D721Med (cell line): ENCODE data around the gene PAX8.
"Not testable (repeated sequence)": the region's sequence is repeated elsewhere in the genome, so short reads cannot be mapped to it uniquely, and the experiment has no call there.

ENCODE experiments used
- DNase-seq: peaks from one replicate; pipeline ENCODE4 v3.0.0; 2011; ENCODE audit warnings: low spot score; ENCODE audit not compliant: insufficient read length
- FAIRE-seq: peaks from 2 replicates; lab custom pipeline; 2011; peaks lifted over from hg19 to GRCh38; lab: Jason Lieb, UNC
- TF ChIP-seq, protein P1 (sequence below): IDR thresholded peaks from 2 replicates; pipeline ENCODE4 v1.5.1; 2012; ENCODE audit warnings: mild to moderate bottlenecking, control low read depth; ENCODE audit not compliant: insufficient read depth; ENCODE audit errors: missing control alignments

Gene PAX8

DNA sequence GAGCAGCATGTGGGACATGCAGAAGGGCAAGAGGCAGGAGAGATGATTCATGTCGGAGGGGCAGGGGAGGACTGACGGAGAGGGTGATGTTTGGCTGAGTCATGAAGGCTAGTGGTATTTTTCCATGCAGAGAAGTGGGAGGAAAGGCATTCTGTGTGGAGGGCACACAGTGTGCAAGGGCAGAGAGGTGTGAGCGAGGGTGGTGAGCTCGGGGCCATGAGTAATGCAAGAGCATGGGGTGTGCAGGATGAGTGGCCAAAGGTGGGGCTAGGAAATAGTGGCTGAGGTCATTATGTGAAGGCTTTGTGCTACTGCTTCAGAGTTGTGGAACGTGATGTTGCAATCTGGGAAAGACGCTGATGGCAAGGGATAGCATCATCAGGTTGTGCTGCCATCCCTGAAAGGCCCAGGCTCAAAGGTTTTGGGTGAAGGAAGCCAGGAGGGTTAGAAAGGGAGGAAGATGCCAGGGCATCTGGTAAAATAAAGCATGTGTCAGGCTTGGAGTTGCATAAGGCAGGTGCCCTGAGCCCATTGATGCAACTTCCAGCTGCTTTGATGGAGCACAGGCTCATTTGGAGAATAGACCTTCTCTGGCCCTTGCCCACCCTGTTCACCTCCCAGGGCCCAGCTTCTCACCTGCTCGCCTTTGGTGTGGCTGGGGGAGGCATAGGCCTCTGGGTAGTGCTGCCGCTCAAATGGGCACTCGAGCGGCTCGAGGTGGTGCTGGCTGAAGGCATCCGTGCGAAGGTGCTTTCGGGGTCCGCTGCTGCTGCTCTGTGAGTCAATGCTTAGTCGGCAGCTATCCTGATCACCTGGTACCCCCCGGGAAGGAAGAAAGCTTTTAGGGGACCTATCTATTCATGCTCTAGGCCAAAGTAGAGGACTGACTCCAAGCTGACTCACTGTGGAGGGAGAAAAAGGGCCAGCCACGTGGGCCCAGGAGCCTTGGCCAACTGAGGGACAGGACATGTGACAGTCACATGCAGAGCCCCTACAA lies 37.5 kb downstream of the PAX8 start:
- FAIRE-seq: no peak
- no peak for DNase-seq
- TF ChIP-seq, protein P1, sequence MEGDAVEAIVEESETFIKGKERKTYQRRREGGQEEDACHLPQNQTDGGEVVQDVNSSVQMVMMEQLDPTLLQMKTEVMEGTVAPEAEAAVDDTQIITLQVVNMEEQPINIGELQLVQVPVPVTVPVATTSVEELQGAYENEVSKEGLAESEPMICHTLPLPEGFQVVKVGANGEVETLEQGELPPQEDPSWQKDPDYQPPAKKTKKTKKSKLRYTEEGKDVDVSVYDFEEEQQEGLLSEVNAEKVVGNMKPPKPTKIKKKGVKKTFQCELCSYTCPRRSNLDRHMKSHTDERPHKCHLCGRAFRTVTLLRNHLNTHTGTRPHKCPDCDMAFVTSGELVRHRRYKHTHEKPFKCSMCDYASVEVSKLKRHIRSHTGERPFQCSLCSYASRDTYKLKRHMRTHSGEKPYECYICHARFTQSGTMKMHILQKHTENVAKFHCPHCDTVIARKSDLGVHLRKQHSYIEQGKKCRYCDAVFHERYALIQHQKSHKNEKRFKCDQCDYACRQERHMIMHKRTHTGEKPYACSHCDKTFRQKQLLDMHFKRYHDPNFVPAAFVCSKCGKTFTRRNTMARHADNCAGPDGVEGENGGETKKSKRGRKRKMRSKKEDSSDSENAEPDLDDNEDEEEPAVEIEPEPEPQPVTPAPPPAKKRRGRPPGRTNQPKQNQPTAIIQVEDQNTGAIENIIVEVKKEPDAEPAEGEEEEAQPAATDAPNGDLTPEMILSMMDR: no peak

DNA sequence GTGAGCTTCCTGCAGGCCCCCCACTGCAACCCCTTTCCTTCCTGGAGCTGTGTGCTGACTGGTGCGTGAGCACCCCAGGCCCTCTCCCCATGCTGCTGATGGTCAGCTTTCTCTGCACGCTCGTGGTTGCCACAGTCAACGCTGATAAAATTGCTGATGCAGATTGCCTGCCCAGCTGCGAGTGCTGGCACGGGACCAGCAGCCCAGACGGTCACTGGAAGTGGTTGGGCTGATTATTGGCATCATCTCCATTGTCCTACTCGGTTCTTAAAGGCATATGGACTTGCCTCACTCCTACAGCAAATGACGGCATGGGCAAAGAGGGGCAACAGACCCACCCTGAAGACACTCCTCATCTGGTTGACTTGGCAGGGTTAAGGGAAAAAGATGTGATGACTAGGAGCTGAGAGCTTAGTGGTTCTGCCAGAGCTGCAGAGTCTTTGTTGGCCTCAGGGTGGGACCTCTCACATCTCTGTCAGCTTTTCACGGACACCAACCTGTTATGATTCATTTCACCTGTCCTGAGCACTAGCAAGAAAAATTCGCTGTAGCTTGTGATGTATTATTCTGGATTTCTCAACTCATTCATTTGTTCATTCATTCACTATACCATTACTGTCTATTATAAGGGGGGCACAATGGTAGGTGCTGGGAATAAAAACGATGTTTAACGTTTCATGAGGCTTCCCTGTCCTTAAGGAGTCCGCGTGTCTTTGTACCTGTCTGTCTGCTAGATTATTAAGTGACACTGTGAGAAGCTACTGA lies 38.4 kb downstream of the PAX8 start:
- FAIRE-seq: no peak
- TF ChIP-seq, protein P1: no peak

DNA sequence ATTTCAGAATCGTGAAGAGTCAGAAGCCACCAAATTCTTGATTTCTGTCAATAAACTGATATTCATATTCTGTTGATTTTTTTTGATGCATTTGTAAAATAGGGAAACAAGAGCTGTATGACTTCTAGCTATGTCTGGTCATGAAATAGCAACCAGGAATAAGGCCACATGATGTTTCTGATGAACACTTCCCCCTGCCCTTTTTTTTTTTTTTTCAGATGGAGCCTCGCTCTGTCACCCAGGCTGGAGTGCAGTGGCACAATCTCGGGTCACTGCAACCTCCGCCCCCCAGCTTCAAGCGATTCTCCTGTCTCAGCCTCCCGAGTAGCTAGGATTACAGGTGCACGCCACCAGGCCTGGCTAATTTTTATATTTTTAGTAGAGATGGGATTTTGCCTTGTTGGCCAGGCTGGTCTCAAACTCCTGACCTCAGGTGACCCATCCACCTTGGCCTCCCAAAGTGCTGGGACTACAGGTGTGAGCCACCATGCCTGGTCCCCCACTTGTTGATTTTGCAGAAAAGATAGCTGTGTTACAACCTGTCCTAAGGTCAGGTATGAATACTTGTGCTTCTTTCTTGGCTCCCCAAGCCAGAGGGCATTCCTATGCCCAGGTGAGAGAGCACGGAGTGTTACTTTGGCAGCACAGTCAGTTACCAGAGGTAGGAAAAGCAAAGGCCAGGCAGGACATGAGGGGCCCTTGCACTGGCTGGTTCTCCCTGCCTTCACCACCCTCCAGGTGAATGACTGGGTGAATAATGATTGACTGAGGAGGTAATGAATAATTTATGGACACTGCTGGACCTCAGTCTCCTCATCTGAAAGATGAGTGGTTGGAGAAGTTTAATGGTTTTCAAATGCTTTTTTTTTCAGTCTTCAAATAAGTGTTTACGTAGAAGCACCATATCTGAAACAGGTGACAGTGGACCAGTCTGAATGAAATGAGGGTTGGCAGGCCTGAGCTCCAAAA lies 39.6 kb downstream of the PAX8 start:
- no peak for FAIRE-seq
- DNase-seq: no peak
- TF ChIP-seq, protein P1: no peak

More for the DNA sequence above, 38.4 kb downstream of the PAX8 start:
- DNase-seq: no peak

DNA sequence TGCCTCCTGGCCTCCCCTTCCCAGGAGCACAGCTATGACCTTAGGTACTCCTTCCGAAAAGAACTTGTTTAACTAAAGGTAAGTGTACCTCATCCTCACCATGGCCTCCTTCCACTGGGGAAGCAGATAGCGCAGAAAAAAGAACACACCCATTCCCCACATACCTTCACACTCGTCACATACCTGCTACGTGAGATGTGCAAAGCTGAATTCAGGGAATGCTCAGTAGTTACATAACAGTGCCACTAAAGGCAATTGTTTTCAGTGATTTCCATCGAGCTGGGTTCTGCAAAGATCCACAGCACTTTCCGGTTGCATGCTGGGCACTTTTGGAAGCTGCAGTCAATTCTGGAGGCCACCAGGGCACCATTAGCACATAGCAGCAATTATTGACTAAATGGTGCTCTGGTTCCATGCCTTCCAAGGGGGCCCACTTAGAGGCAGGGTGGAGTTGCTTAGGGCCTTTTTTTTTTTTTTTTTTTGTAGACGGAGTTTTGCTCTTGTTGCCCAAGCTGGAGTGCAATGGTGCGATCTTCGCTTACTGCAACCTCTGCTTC lies 41.0 kb downstream of the PAX8 start:
- DNase-seq (no peak), FAIRE-seq (no peak)
- TF ChIP-seq, protein P1: no peak

DNA sequence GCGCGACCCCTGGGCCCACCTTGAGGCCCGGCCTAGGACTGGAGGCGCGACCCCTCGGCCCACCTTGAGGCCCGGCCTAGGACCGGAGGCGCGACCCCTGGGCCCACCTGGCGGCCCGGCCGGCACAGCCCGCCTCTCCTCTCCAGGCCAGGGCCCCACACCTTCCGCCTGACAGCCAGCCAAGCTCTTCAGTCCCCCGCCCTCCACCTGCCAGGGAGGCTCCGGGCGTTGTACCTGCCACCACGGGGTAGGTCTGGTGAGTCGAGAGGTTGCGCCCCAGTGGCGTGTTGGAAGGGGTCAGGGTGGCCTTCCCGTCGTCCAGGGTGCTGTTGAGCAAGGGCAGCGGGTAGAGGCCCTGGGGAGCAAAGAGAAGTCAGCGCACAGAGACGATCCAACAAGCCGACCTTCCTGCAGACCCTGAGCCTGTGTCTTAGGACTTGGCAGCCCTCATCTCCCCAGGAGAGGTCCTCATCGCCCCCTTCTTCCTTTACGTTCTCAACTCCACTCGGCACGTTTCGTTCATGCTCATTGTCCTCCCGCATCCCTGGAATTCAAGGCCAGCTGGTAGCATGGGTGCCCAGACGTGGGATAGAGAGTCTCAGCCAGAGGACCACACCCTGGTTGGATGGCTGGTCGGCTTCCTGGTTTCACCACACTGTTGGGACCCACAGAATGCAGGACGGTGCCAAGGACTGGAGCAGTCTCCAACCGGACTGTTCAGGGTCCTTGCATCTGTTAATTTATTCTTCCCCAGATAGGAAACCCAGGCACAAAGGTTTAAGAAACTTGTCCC lies 42.2 kb downstream of the PAX8 start:
- DNase-seq (no peak), FAIRE-seq (no peak)
- TF ChIP-seq, protein P1: no peak

DNA sequence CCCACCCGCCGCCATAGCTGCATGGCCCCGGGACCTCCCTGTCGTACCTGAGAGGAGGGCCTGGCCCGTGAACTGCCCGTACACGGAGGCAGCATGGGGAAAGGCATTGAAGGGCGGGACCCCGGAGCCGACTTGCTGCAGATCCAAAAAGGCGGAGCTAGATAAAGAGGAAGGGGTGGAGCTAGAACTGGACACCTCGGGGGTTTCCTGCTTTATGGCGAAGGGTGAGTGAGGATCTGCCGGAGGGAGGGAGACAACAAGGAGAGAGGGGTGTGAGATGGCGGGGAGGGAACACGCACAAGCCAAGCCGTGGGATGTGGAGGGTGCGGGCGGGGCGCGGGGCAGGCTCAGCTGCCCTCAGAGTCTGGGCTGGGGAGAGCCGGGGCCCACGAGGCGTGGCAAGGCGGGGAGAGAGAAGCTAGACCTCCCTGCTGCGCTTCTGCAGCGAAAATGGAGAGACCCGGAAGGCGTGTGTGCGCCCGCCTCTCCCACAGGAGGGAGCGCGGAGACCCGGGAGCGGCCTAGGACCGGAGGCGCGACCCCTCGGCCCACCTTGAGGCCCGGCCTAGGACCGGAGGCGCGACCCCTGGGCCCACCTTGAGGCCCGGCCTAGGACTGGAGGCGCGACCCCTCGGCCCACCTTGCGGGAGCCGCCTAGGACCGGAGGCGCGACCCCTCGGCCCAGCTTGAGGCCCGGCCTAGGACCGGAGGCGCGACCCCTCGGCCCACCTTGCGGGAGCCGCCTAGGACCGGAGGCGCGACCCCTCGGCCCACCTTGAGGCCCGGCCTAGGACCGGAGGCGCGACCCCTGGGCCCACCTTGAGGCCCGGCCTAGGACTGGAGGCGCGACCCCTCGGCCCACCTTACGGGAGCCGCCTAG lies 43.1 kb downstream of the PAX8 start:
- FAIRE-seq, DNase-seq: not testable (repeated sequence)
